Measurements from ENCODE around the gene DNAJC25. TPM values are rescaled to one million over a fixed set of nuclear protein-coding genes. Genes with fewer than 3 reads are reported as not detected.

DNAJC25 gene
- total and polyA plus RNA-seq, 2 donors (not counting 1 experiment from before 2014, with no cell fraction given): 7.3 to 10.6 TPM

GRCh38 chr9:111649016-111649415 is 17.9 kb downstream of the DNAJC25 start:
- no peak overlapping the region for H3K4me3 ChIP-seq (replicated peaks in 1 of 4; ENCODE audit: control extremely low read depth in 1 of 4, insufficient read depth in 1 of 4, low read depth in 3 of 4, low read length in 4 of 4)
- no peaks in the 10 kb centered on the region for H3K36me3 ChIP-seq (ENCODE audit: control insufficient read depth, insufficient read depth, low read length)
- H3K79me2 ChIP-seq (ENCODE audit: control insufficient read depth, insufficient read depth, low read length): peaks cover 2% of the 10 kb centered on the region
- H3K9me3 ChIP-seq (ENCODE audit: control insufficient read depth, insufficient read depth, low read depth, low read length): no peaks in the 10 kb centered on the region
- no peaks in the 10 kb centered on the region for H3K27me3 ChIP-seq (ENCODE audit: control insufficient read depth, insufficient read depth, low read length)
- H3K4me1 ChIP-seq (ENCODE audit: control insufficient read depth, extremely low read depth, insufficient read depth, low read length): no peaks in the 10 kb centered on the region
- H4K20me1 ChIP-seq (ENCODE audit: control insufficient read depth, extremely low read depth, insufficient read depth, low read length): no peaks in the 10 kb centered on the region
- no peak overlapping the region for H2AFZ ChIP-seq (ENCODE audit: low read length)
- no peak for DNase-seq (ENCODE audit: low read depth in 2 of 2)
- no peak overlapping the region for H3K9ac ChIP-seq (ENCODE audit: insufficient read depth, low read length)
- no peak overlapping the region for H3K4me2 ChIP-seq (ENCODE audit: extremely low read depth, insufficient read depth, low read length)
- TF ChIP-seq CTCF (conservative IDR thresholded peaks at IDR 0.05 in 1 of 2, IDR thresholded peaks at IDR 0.05 in 1 of 2; ENCODE audit: low read depth in 1 of 2, low read length in 2 of 2) (no peak), EZH2 (IDR thresholded peaks at IDR 0.05; ENCODE audit: low read length, missing control alignments) (no peak)
- H3K27ac ChIP-seq (ENCODE audit: insufficient read depth, low read length): no peak overlapping the region

- no peaks in the 10 kb centered on the region for H4K20me1 ChIP-seq (ENCODE audit: control insufficient read depth, extremely low read depth, insufficient read depth, low read length)
- H3K4me3 ChIP-seq (replicated peaks in 1 of 4; ENCODE audit: control extremely low read depth in 1 of 4, insufficient read depth in 1 of 4, low read depth in 3 of 4, low read length in 4 of 4): no peak overlapping the region
- peaks cover 2% of the 10 kb centered on the region for H3K36me3 ChIP-seq (ENCODE audit: control insufficient read depth, insufficient read depth, low read length)
- peaks cover 2% of the 10 kb centered on the region for H3K79me2 ChIP-seq (ENCODE audit: control insufficient read depth, insufficient read depth, low read length)
- no peaks in the 10 kb centered on the region for H3K4me1 ChIP-seq (ENCODE audit: control insufficient read depth, extremely low read depth, insufficient read depth, low read length)
- no peaks in the 10 kb centered on the region for H3K27me3 ChIP-seq (ENCODE audit: control insufficient read depth, insufficient read depth, low read length)
- no peak overlapping the region for H2AFZ ChIP-seq (ENCODE audit: low read length)
- TF ChIP-seq CTCF (conservative IDR thresholded peaks at IDR 0.05 in 1 of 2, IDR thresholded peaks at IDR 0.05 in 1 of 2; ENCODE audit: low read depth in 1 of 2, low read length in 2 of 2): no peak
- TF ChIP-seq EZH2 (IDR thresholded peaks at IDR 0.05; ENCODE audit: low read length, missing control alignments): no peak
- no peaks in the 10 kb centered on the region for H3K9me3 ChIP-seq (ENCODE audit: control insufficient read depth, insufficient read depth, low read depth, low read length)
- no peak overlapping the region for H3K4me2 ChIP-seq (ENCODE audit: extremely low read depth, insufficient read depth, low read length)
- H3K9ac ChIP-seq (ENCODE audit: insufficient read depth, low read length): no peak overlapping the region
- no peak for DNase-seq (ENCODE audit: low read depth in 2 of 2)
- no peak overlapping the region for H3K27ac ChIP-seq (ENCODE audit: insufficient read depth, low read length)
Measured at GRCh38 chr9:111657051-111657450, 25.9 kb downstream of the DNAJC25 start.

- no peak for DNase-seq (ENCODE audit: low read depth in 2 of 2)
Measured at GRCh38 chr9:111658943-111659342, 27.8 kb downstream of the DNAJC25 start.

More at GRCh38 chr9:111658943-111659342, 27.8 kb downstream of the DNAJC25 start:
- no peaks in the 10 kb centered on the region for H3K4me1 ChIP-seq (ENCODE audit: control insufficient read depth, extremely low read depth, insufficient read depth, low read length)
- no peak overlapping the region for H2AFZ ChIP-seq (ENCODE audit: low read length)
- no peak overlapping the region for H3K4me3 ChIP-seq (replicated peaks in 1 of 4; ENCODE audit: control extremely low read depth in 1 of 4, insufficient read depth in 1 of 4, low read depth in 3 of 4, low read length in 4 of 4)
- H3K36me3 ChIP-seq (ENCODE audit: control insufficient read depth, insufficient read depth, low read length): peaks cover 2% of the 10 kb centered on the region
- no peaks in the 10 kb centered on the region for H4K20me1 ChIP-seq (ENCODE audit: control insufficient read depth, extremely low read depth, insufficient read depth, low read length)
- no peak overlapping the region for H3K27ac ChIP-seq (ENCODE audit: insufficient read depth, low read length)
- no peaks in the 10 kb centered on the region for H3K27me3 ChIP-seq (ENCODE audit: control insufficient read depth, insufficient read depth, low read length)
- H3K9ac ChIP-seq (ENCODE audit: insufficient read depth, low read length): no peak overlapping the region
- no peak overlapping the region for H3K4me2 ChIP-seq (ENCODE audit: extremely low read depth, insufficient read depth, low read length)
- peaks cover 16% of the 10 kb centered on the region for H3K79me2 ChIP-seq (ENCODE audit: control insufficient read depth, insufficient read depth, low read length)
- no peaks in the 10 kb centered on the region for H3K9me3 ChIP-seq (ENCODE audit: control insufficient read depth, insufficient read depth, low read depth, low read length)
- TF ChIP-seq EZH2 (IDR thresholded peaks at IDR 0.05; ENCODE audit: low read length, missing control alignments) (no peak), CTCF (conservative IDR thresholded peaks at IDR 0.05 in 1 of 2, IDR thresholded peaks at IDR 0.05 in 1 of 2; ENCODE audit: low read depth in 1 of 2, low read length in 2 of 2) (no peak)
